Upper lobe of right lung (tissue), 1 donor: ENCODE measurements around the gene ERMP1. TPM values are rescaled to one million over a fixed set of nuclear protein-coding genes. Genes with fewer than 3 reads are reported as not detected.
A peak's percentile ranks its signal among the peaks of the same experiment; 100 is the strongest.
"Not testable (repeated sequence)": the region's sequence is repeated elsewhere in the genome, so short reads cannot be mapped to it uniquely, and the experiment has no call there.

ENCODE experiments used
- ATAC-seq: fragments of 200-7000 bp; cut with Tn5 transposase; one replicate; pipeline ENCODE4 v1.9.1; 2020; ENCODE audit warnings: mild to moderate bottlenecking, moderate library complexity
- DNase-seq: peaks from one replicate; pipeline ENCODE4 v3.0.0-alpha.2; 2020
- H3K27ac ChIP-seq: fragments of 200-600 bp; one replicate; pipeline ENCODE4 v1.8.0; 2022
- H3K27me3 ChIP-seq: fragments of 200-600 bp; one replicate; pipeline ENCODE4 v1.8.0; 2022; ENCODE audit warnings: mild to moderate bottlenecking
- H3K36me3 ChIP-seq: fragments of 200-600 bp; one replicate; pipeline ENCODE4 v1.8.0; 2022
- H3K4me1 ChIP-seq: fragments of 200-600 bp; one replicate; pipeline ENCODE4 v1.8.0; 2022
- H3K4me3 ChIP-seq: fragments of 200-600 bp; one replicate; pipeline ENCODE4 v1.8.0; 2022; ENCODE audit warnings: mild to moderate bottlenecking
- H3K9me3 ChIP-seq: fragments of 200-600 bp; one replicate; pipeline ENCODE4 v1.8.0; 2022
- intact Hi-C: fragments of 100-400 bp; cut with DNase I; formaldehyde crosslinking; loops from one replicate; pipeline ENCODE4 v1.11.0; 2022
- total RNA-seq: library from RNA; stranded (reverse); fragmentation: NEBNext Ultra II Directional; extraction: Animal tissue kit (Norgen Biotek cat#: 25700); gene quantifications from one replicate; pipeline ENCODE4 v1.2.1, GENCODE V29; 2021
- TF ChIP-seq, protein P1 (sequence below): fragments of 200-600 bp; IDR thresholded peaks from one replicate; pipeline ENCODE4 v1.8.0; 2022; ENCODE audit warnings: antibody characterized with exemption
- donor health status: DM: no; HTN: yes; CAD: no; lungs with severe emphysema.

Gene ERMP1
- total RNA-seq, 1 donor from 2014 or later: 34.8 TPM

DNA sequence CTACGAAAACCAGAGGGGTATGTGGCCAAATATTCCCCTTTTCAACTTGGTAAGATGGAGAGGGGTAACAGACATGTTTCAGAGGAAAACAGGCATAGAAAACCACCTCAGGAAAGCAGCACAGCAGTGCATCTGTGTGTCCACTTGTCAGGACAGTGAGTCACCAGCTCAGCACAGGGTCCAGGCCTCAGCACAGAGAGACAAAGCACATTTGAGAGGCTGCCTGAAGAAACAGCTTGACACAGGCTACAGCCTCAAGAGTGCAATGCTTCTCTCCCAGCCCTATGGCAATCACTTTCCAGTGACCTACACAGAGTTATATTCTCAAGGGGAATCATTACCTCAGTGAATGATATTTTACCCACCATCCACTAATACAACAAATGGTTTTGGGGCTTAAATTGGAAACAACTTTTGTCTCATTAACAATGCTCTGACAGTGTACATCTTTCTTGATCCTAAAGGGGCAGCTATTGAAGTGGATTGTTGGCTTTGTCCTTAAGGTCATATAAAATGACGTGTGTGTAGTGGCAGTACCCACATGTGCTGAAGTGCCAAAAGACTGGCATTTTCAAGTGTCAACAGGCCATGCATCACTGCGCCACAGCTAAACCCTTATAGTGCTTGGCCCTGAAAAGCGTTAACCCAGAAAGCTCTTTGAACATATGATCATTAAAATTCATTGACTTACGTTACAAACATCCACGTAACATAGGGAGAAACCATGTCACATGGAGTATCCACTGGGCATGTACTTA is 46.4 kb downstream of the ERMP1 start:
- TF ChIP-seq, protein P1, sequence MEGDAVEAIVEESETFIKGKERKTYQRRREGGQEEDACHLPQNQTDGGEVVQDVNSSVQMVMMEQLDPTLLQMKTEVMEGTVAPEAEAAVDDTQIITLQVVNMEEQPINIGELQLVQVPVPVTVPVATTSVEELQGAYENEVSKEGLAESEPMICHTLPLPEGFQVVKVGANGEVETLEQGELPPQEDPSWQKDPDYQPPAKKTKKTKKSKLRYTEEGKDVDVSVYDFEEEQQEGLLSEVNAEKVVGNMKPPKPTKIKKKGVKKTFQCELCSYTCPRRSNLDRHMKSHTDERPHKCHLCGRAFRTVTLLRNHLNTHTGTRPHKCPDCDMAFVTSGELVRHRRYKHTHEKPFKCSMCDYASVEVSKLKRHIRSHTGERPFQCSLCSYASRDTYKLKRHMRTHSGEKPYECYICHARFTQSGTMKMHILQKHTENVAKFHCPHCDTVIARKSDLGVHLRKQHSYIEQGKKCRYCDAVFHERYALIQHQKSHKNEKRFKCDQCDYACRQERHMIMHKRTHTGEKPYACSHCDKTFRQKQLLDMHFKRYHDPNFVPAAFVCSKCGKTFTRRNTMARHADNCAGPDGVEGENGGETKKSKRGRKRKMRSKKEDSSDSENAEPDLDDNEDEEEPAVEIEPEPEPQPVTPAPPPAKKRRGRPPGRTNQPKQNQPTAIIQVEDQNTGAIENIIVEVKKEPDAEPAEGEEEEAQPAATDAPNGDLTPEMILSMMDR: no peak
- ATAC-seq (peak; percentile 45), DNase-seq (no peak)
- H3K4me1 ChIP-seq: no peaks in the 10 kb centered on the region
- H3K27ac ChIP-seq: no peak overlapping the region
- H3K4me3 ChIP-seq: no peak overlapping the region
- no peaks in the 10 kb centered on the region for H3K27me3 ChIP-seq
- peaks cover 16% of the 10 kb centered on the region for H3K36me3 ChIP-seq
- intact Hi-C loops: no loop called here
- no peaks in the 10 kb centered on the region for H3K9me3 ChIP-seq

DNA sequence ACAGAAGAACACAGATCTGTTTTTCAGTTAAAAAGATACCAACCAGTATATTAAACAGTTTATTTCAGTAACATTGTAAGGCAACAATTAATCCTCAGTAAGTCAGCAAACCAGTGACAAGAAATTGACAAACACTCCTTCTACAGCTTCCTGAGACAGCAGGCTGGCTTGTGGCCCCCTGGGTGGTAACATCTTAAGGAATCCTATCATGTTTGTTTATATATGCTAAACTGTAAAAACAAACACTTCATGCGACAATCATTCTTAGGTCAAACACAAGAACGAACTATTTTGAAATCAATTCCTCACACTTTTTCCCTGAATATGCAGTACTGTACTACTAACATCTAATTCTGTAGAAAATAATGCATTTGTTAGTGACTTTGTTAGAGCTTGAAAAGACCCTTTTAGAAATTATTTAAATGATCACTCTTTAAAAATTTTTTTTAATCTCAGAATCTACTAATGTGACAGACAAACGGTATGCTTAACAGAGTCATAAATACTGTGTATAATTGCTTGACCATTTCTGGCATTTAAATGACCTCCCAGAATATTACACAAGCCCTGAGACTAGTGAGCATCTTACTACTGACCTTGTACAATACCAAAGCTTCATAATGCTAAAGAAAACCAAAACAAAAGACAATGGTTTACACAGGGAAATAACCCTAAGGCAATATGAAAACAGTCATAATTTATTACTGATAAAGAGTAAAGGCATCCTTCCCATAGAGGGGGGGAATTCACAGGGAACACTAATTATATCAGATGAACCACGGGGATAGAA is 48.2 kb downstream of the ERMP1 start:
- Histone ChIP-seq H3K36me3 (peaks cover 26% of the 10 kb centered on the region), H3K9me3 (no peaks in the 10 kb centered on the region), H3K27me3 (no peaks in the 10 kb centered on the region), H3K4me1 (no peaks in the 10 kb centered on the region), H3K27ac (no peak overlapping the region), H3K4me3 (no peak overlapping the region)
- intact Hi-C loops: no loop called here
- ATAC-seq: no peak
- TF ChIP-seq, protein P1: no peak
- DNase-seq: no peak

DNA sequence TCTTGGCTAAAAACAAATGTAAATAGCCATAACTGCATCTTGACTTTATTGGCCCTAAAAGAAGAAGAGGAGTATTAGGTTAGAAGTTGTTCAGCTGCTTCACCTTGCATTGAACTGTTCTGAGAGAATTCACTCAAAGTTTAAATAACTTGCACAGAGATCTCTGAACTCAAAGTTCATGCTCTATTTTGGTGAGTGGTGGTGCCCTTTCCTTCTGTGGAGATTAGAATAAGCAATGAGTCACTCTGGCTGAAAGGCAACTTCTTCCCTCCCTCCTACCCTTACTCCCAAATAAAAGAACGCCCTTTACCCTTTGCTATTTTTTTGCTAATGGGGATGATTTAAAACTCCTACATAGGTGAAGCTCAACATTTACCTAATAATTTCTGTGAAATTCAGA is 48.9 kb downstream of the ERMP1 start:
- TF ChIP-seq, protein P1: no peak
- Histone ChIP-seq H3K27me3 (no peaks in the 10 kb centered on the region), H3K36me3 (peaks cover 34% of the 10 kb centered on the region), H3K4me3 (no peak overlapping the region), H3K27ac (no peak overlapping the region), H3K9me3 (no peaks in the 10 kb centered on the region), H3K4me1 (no peaks in the 10 kb centered on the region)
- no peak for DNase-seq
- intact Hi-C loops: no loop called here
- ATAC-seq: no peak

DNA sequence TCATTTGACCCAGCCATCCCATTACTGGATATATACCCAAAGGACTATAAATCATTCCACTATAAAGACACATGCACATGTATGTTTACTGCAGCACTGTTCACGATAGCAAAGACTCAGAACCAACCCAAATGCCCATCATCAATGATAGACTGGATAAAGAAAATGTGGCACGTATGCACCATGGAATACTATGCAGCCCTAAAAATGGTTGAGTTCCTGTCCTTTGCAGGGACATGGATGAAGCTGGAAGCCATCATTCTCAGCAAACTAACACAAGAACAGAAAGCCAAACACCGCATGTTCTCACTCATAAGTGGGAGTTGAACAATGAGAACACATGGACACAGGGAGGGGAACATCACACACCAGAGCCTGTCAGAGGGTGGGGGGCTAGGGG is 49.5 kb downstream of the ERMP1 start:
- H3K4me3 ChIP-seq, intact Hi-C loops, DNase-seq, H3K27ac ChIP-seq, H3K27me3 ChIP-seq, H3K4me1 ChIP-seq, ATAC-seq, H3K9me3 ChIP-seq: not testable (repeated sequence)
- peaks cover 39% of the 10 kb centered on the region for H3K36me3 ChIP-seq

DNA sequence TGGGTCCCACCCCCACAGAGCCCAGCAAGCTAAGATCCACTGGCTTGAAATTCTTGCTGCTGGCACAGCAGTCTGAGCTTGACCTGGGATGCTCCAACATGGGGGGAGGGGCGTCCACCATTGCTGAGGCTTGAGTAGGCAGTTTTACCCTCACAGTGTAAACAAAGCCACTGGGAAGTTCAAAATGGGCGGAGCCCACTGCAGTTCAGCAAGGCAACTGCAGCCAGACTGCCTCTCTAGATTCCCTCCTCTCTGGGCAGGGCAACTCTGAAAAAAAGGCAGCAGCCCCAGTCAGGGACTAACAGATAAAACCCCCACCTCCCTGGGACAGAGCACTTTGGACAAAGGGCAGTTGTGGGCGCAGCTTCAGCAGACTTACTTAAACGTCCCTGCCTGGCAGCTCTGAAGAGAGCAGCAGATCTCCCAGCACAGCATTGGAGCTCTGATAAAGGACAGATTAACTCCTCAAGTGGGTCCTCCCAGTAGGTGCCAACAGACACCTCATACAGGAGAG is 53.2 kb downstream of the ERMP1 start:
- peaks cover 60% of the 10 kb centered on the region for H3K36me3 ChIP-seq
- H3K9me3 ChIP-seq, ATAC-seq, H3K27me3 ChIP-seq, H3K27ac ChIP-seq, DNase-seq, intact Hi-C loops, H3K4me1 ChIP-seq, H3K4me3 ChIP-seq: not testable (repeated sequence)

DNA sequence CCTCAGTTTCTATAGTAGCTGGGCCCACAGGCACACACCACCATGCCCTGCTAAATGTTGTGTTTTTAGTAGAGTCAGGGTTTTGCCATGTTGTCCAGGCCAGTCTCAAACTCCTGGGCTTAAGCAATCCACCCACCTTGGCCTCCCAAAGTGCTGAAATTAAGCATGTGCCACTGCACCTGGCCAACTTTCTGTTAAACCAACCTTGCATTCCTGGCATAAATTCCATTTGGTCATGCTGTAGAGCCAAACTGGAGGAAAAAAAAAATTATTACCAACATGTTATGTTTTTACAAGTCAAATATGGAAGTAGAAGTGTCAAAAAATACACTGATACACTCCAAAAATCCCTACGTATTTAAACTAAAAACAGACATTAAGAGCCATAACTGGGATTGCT is 54.1 kb downstream of the ERMP1 start:
- Histone ChIP-seq H3K36me3 (peaks cover 70% of the 10 kb centered on the region), H3K27ac (no peak overlapping the region), H3K27me3 (no peaks in the 10 kb centered on the region), H3K4me1 (no peaks in the 10 kb centered on the region), H3K4me3 (no peak overlapping the region), H3K9me3 (no peaks in the 10 kb centered on the region)
- ATAC-seq (no peak), DNase-seq (no peak)
- intact Hi-C loops: no loop called here
- TF ChIP-seq, protein P1: no peak
